BJ (cell line): ENCODE results near the gene MUC7. TPM values are rescaled to one million over a fixed set of nuclear protein-coding genes. Genes with fewer than 3 reads are reported as not detected.

ENCODE experiments used
- CTCF ChIA-PET: fragments of 350-600 bp; formaldehyde crosslinking; extraction: SDS; loops from one replicate; lab custom pipeline; 2021; ENCODE audit warnings: antibody characterized with exemption, inconsistent platforms; lab: Yijun Ruan, JAX
- POLR2A ChIA-PET: fragments of 300-600 bp; sonication (Branson Sonifier 250); formaldehyde crosslinking; extraction: SDS; loops from one replicate; lab custom pipeline; 2021; ENCODE audit warnings: antibody characterized with exemption; lab: Charles Lee
- DNase-seq: peaks from one replicate; pipeline ENCODE4 v3.0.0-alpha.2; 2011; ENCODE audit warnings: low read depth
- H3K27me3 ChIP-seq: 2 replicates; pipeline ENCODE4 v1.6.0; 2011; ENCODE audit warnings: low read length; ENCODE audit not compliant: control insufficient read depth, insufficient read depth
- H3K36me3 ChIP-seq: 2 replicates; pipeline ENCODE4 v1.5.1; 2011; ENCODE audit warnings: low read length; ENCODE audit not compliant: control insufficient read depth, insufficient read depth
- H3K4me3 ChIP-seq: 2 replicates; pipeline ENCODE4 v1.5.1; 2011; ENCODE audit warnings: low read depth, mild to moderate bottlenecking, control low read depth, low read length
- CTCF ChIP-seq: IDR thresholded peaks from 2 replicates; pipeline ENCODE4 v1.5.1; 2011; ENCODE audit warnings: low read depth, mild to moderate bottlenecking, control low read depth, inconsistent platforms, low read length, moderate library complexity; ENCODE audit not compliant: insufficient read depth
- polyA plus RNA-seq: library from polyadenylated mRNA; depleted of rRNA; stranded (reverse); fragments of >200 nt; gene quantifications from 2 replicates; pipeline ENCODE4 v1.2.3, GENCODE V29; 2011; rRNA removed

MUC7 gene
- polyA plus RNA-seq, 1 experiment = not detected

GRCh38 chr4:70522626-70523025, 50.6 kb downstream of the MUC7 start:
- no peak for DNase-seq
- no peaks in the 10 kb centered on the region for H3K36me3 ChIP-seq
- CTCF ChIA-PET = interaction anchor here (0.9 kb wide), 1 partner anchor 17 kb away, joined by 3 read pairs; no protein-coding TSS in a partner anchor
- H3K27me3 ChIP-seq = no peaks in the 10 kb centered on the region; the same call in 1 of the 2 replicates
- no peak overlapping the region for H3K4me3 ChIP-seq
- POLR2A ChIA-PET = no interaction called here
- no peak for TF ChIP-seq CTCF

GRCh38 chr4:70530997-70531396, 59.0 kb downstream of the MUC7 start:
- DNase-seq = no peak
- no peak overlapping the region for H3K4me3 ChIP-seq
- ChIA-PET CTCF (no interaction called here), POLR2A (no interaction called here)
- no peak for TF ChIP-seq CTCF
- H3K36me3 ChIP-seq = no peaks in the 10 kb centered on the region
- no peaks in the 10 kb centered on the region for H3K27me3 ChIP-seq

- DNase-seq = no peak
- POLR2A ChIA-PET = no interaction called here
- no peaks in the 10 kb centered on the region for H3K27me3 ChIP-seq
- no peaks in the 10 kb centered on the region for H3K36me3 ChIP-seq
- no peak for TF ChIP-seq CTCF
- CTCF ChIA-PET = no interaction called here
- no peak overlapping the region for H3K4me3 ChIP-seq
These were observed 60.0 kb downstream of the MUC7 start for GRCh38 chr4:70531981-70532380.

Other genes starting within 250 kb of the MUC7 start
- not detected in 2 replicates for gene FDCSP, start 246.1 kb upstream of the MUC7 start, polyA plus RNA-seq
- gene CSN3, start 229.6 kb upstream of the MUC7 start, polyA plus RNA-seq = not detected in 2 replicates
- not detected in 2 replicates for gene CABS1, start 137.2 kb upstream of the MUC7 start, polyA plus RNA-seq
- gene SMR3A, start 111.4 kb upstream of the MUC7 start, polyA plus RNA-seq = not detected in 2 replicates
- not detected in 2 replicates for gene SMR3B, start 89.1 kb upstream of the MUC7 start, polyA plus RNA-seq
- not detected in 2 replicates for gene OPRPN, start 74.3 kb upstream of the MUC7 start, polyA plus RNA-seq
- gene AMTN, start 46.4 kb downstream of the MUC7 start, polyA plus RNA-seq = not detected in 2 replicates
- not detected in 2 replicates for gene AMBN, start 120.1 kb downstream of the MUC7 start, polyA plus RNA-seq
- 0.01 TPM in 1 of 2 replicates, not detected in the other for gene ENAM, start 156.5 kb downstream of the MUC7 start, polyA plus RNA-seq
- 8.5 and 14.9 TPM in 2 replicates for gene JCHAIN, start 194.3 kb downstream of the MUC7 start, polyA plus RNA-seq
- gene UTP3, start 216.3 kb downstream of the MUC7 start, polyA plus RNA-seq = 10.4 and 16.8 TPM in 2 replicates
- 22.8 and 32.6 TPM in 2 replicates for gene RUFY3, start 249.8 kb downstream of the MUC7 start, polyA plus RNA-seq